ENCODE data around the gene RAB27B.

Gene RAB27B

GRCh38 chr18:54867131-54867530, 38.9 kb downstream of the RAB27B start:
- no peak for DNase-seq
- no peak for ATAC-seq

GRCh38 chr18:54871231-54871630, 43.0 kb downstream of the RAB27B start:
- no peak for ATAC-seq
- DNase-seq, result no peak

DNA sequence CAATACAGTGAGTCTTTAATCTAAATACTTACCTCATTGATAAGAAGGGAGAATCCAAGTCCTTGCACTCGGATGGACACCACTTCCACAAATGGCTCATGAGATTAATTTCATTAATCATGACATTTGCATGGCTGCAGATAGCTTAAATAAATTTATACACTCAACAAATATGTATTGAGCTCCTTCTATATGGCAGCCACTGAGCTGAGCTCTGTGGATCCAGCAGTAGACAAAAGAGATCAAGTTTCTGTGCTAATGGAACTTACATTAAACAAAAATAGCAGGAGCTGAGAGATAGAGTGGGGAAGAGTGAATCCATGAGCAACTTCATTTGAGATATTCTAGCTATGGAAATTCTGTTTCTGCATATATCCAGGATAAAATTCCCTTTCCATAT, 44.4 kb downstream of the RAB27B start:
- ATAC-seq, result no peak
- no peak for DNase-seq

GRCh38 chr18:54873884-54874255, 45.6 kb downstream of the RAB27B start:
- no peak for DNase-seq
- no peak for ATAC-seq

DNA sequence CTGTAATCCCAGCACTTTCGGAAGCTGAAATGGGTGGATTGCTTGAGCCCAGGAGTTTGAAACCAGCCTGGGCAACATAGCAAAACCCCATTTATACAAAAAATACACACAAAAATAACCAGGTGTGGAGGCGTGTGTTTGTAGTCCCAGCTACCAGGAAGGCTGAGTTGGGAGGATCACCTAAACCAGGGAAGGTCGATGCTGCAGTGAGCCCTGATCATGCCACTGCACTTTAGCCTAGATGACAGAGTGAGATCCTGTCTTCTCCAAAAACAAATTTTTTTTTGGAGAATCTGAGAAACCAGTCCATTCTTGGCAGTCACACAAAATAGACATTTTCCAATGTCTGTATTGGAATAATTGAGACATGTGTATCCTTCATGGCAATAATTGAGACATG, 46.8 kb downstream of the RAB27B start:
- DNase-seq, result no peak
- no peak for ATAC-seq

DNA sequence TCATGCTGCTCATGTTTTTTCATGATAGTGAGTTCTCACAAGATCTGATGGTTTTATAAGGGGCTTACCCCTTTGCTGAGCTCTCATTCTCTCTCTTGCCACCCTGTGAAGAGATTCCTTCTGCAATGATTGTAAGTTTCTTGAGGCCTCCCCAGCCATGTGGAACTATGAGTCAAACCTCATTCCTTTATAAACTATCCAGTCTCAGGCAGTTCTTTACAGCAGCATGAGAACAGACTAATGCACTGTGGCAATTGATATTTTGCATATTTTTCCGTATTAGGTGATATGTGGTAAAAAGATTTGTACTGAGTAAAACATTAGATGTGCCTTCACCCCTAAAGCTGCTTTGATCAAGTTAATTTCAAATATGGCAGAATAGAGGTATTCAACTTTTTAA, 48.8 kb downstream of the RAB27B start:
- DNase-seq, result no peak

DNA sequence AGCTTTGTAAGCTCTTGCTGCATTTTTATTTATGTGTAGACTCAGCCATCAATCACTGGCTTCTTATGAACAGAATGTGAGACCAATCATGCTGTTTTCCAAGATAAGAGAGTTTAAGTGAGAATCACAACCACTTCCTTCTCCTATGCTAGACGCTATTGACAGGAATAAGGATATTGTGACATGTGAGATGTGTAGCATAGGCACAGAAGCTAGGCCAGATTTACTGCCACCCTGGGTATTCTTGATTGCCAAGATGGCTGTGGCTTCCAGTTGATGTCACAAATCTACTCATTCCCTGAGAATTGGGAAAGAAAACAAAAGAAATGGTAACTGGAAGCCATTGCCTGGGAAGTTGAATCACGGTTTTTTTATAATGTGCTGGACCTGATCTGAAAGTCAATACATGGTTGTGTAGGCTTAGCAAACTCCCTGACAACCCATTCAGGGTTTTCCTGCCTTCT, 49.9 kb downstream of the RAB27B start:
- DNase-seq (no peak), ATAC-seq (no peak)

More for the DNA sequence above, 48.8 kb downstream of the RAB27B start:
- ATAC-seq, result no peak

DNA sequence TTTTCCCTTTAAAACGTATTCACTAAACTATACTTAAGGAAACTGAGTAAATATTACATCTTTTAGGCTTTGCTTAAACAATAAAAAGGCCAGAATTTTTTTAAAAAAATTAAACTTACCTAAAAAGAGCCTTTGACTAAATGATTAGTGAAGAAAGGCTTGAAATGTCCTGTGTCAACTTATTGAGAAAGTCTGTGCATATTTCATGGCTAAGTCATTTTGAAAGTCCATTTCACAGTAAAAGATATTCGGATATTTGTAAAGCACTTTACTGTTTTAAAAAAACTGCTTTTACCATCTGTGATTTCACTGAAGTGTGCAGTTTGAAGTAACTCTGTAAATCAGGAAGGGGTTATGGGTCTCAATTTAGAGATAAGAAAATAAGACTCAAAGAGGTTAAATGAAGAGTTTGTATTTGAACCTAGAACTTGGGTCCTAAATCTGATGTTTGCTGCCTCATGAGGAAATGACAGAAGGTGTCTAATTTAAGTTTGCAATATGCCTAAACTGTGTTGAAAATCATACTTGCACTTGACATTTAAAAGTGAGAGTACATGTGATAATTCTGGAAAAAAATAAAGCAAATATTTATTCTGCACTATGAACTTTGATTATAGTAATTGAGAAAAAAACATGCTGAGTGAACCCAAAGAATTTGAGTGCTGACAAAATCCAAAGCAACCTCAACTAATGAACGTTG, 50.5 kb downstream of the RAB27B start:
- no peak for DNase-seq
- ATAC-seq, result no peak

- DNase-seq, result no peak
- ATAC-seq, result no peak
These were observed 51.4 kb downstream of the RAB27B start for GRCh38 chr18:54879691-54880090.

DNA sequence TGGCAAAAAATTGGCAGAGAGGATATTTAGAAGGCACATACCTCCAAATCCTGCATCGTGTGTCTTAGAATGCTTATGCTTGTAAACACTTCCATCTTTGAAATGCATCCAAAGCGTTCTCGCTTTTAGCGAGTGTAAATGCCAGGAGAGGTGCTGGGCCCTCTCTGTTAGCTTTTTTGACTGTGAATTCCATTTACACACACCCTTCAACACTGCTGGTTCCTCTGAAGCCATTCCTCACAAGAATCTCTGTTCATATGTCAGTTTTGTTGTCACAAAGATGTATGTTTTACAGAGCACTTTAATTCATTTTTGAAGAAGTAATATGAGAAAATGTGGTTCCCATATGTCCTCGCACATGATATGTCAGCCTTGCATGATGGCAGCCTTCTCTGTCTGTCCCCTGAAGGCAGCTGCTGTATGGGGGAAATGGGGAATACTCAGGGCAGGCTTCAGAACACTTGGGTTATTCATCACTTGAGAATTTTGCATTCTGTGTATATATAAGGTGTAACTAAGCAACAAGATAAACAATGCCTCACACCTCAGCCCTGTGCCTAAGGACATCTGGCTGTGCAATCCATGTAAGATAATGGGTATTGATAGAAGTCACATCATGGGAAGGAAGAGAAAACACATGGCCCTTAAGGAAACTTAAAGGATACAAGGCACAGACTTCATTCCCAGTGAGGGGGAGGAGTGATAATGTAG, 52.3 kb downstream of the RAB27B start:
- DNase-seq (no peak), ATAC-seq (no peak)

GRCh38 chr18:54881229-54881768, 53.0 kb downstream of the RAB27B start:
- DNase-seq (no peak), ATAC-seq (no peak)

DNA sequence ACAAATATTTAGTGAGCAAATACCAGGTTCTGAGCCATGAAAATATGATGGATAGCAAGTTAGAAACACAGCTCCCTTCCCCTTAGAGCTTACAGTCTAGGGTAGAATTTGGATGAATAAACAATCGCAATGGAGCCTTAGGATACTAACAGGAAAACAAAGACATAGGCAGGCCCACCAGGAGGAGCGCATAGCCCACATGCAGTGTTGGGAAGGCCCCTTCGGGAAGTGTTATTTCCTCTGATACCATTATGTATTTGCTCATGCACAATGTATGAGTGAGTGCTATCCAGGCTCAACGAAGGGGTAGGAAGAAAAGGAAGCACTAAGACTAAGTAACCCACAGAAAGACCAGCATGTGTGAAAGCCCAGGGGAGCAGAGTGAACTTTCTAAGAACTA, 54.0 kb downstream of the RAB27B start:
- no peak for DNase-seq
- no peak for ATAC-seq

- no peak for ATAC-seq
- DNase-seq, result no peak
These were observed 55.7 kb downstream of the RAB27B start for GRCh38 chr18:54883816-54884604.

GRCh38 chr18:54888378-54888777, 60.1 kb downstream of the RAB27B start:
- DNase-seq (no peak), ATAC-seq (no peak)

- no peak for DNase-seq
These were observed 60.7 kb downstream of the RAB27B start for GRCh38 chr18:54888933-54889332.

DNA sequence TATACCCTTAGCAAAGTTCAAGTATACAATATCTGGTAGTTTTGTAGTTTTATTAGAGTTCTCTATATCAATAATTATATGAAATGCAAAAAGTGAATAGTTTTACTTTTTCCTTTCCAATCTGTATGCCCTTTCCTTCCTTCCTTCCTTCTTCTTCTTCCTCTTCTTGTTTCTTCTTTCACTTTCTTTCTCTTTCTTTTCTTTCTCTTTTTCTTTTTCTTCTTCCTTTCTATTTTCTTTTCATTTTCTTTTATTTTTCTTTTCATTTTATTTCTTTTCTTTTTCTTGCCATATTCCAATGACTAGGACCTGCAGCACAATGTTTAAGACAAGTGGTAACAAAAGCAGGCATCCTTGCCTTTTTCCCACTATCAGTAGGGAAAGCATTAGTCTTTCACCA, 71.2 kb downstream of the RAB27B start:
- ATAC-seq (no peak), DNase-seq (no peak)

More at GRCh38 chr18:54888933-54889332, 60.7 kb downstream of the RAB27B start:
- no peak for ATAC-seq

GRCh38 chr18:54900290-54900689, 72.0 kb downstream of the RAB27B start:
- ATAC-seq (no peak), DNase-seq (no peak)

GRCh38 chr18:54904581-54904980, 76.3 kb downstream of the RAB27B start:
- DNase-seq (no peak), ATAC-seq (no peak)

DNA sequence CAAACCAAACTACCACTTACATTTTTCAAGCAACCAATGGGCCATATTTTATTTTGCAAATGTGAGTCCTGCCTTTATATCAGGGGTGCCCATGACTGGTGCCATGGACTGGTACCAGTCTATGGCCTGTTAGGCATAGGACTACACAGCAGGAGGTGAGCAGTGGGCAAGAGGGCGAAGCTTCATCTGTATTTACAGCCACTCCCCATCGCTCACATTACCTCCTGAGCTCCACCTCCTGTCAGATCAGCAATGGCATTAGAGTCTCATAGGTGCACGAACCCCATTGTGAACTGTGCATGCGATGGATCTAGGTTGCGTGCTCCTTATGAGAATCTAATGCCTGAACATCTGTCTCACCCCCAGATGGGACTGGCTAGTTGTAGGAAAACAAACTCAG, 77.4 kb downstream of the RAB27B start:
- DNase-seq (no peak), ATAC-seq (no peak)

GRCh38 chr18:54906331-54907185, 78.3 kb downstream of the RAB27B start:
- ATAC-seq (no peak), DNase-seq (no peak)

DNA sequence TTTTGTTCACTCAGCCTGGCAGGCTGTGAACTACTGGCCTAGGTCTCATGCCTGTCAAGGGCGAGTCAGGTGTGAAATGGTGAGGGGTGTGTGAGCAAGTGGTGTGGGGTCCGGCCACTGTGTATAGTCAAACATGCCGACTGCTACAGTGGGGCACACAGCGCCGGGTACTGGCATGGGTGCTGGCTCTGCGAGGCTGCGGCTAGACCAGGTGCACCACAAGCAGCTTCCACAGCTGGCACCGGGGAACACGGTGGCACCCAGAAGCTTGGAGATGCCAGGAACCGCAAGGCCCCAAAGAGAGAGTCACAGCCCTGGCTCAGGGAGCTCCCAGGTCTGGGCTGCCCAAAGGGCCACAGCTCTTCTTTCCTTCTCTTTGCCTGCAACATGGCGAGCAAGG, 81.3 kb downstream of the RAB27B start:
- DNase-seq, result no peak
- no peak for ATAC-seq
